DND-41 (cell line): ENCODE data around the gene PMCH.
"Not testable (repeated sequence)": the region's sequence is repeated elsewhere in the genome, so short reads cannot be mapped to it uniquely, and the experiment has no call there.

Experiments
- ATAC-seq: fragments of 200-7000 bp; cut with Tn5 transposase; 3 replicates; pipeline ENCODE4 v1.9.1; 2021; ENCODE audit warnings: low read depth; ENCODE audit not compliant: insufficient read depth
- DNase-seq: peaks from one replicate; pipeline ENCODE4 v3.0.0-alpha.2; 2020
- H2AFZ ChIP-seq: 2 replicates; pipeline ENCODE4 v1.6.0; 2012; ENCODE audit warnings: low read depth, low read length
- H3K27ac ChIP-seq: 2 replicates; pipeline ENCODE4 v1.5.1; 2012; ENCODE audit warnings: low read length, inconsistent platforms
- H3K27me3 ChIP-seq: fragments of 200-600 bp; sonication (generic); 2 replicates; pipeline ENCODE4 v1.6.0; 2012; ENCODE audit warnings: low read length, mild to moderate bottlenecking, inconsistent platforms; ENCODE audit not compliant: insufficient read depth, poor library complexity
- H3K36me3 ChIP-seq: 2 replicates; pipeline ENCODE4 v1.5.1; 2012; ENCODE audit warnings: low read length, inconsistent platforms; ENCODE audit not compliant: insufficient read depth
- H3K4me1 ChIP-seq: 2 replicates; pipeline ENCODE4 v1.5.1; 2012; ENCODE audit warnings: mild to moderate bottlenecking, low read length; ENCODE audit not compliant: insufficient read depth
- H3K4me2 ChIP-seq: 2 replicates; pipeline ENCODE4 v1.6.0; 2012; ENCODE audit warnings: mild to moderate bottlenecking, moderate library complexity, low read length, inconsistent platforms; ENCODE audit not compliant: insufficient read depth
- H3K4me3 ChIP-seq, 2 experiments: fragments of 200-600 bp in 1 of 2; shearing (Covaris generic) in 1 of 2; 2 replicates each; pipeline ENCODE4 v1.5.1; 2012 to 2016; ENCODE audit warnings: inconsistent platforms in 2 of 2, low read length in 2 of 2, mild to moderate bottlenecking in 2 of 2, low read depth in 1 of 2, moderate library complexity in 1 of 2
- H3K79me2 ChIP-seq: 2 replicates; pipeline ENCODE4 v1.6.0; 2012; ENCODE audit warnings: low read length, inconsistent platforms; ENCODE audit not compliant: insufficient read depth
- H3K9ac ChIP-seq: 2 replicates; pipeline ENCODE4 v1.6.0; 2012; ENCODE audit warnings: low read depth, mild to moderate bottlenecking, inconsistent platforms, low read length, moderate library complexity
- H3K9me3 ChIP-seq: 2 replicates; pipeline ENCODE4 v1.5.1; 2012; ENCODE audit warnings: low read length, moderate library complexity, mild to moderate bottlenecking, inconsistent platforms; ENCODE audit not compliant: insufficient read depth, severe bottlenecking
- H4K20me1 ChIP-seq: 2 replicates; pipeline ENCODE4 v1.6.0; 2012; ENCODE audit warnings: low read length; ENCODE audit not compliant: insufficient read depth
- CTCF ChIP-seq: IDR thresholded peaks from 2 replicates; pipeline ENCODE4 v1.5.1; 2012; ENCODE audit warnings: borderline replicate concordance, low read length, moderate library complexity, mild to moderate bottlenecking; ENCODE audit not compliant: poor library complexity, severe bottlenecking; ENCODE audit errors: extremely low read depth
- EZH2 ChIP-seq: IDR thresholded peaks from 3 replicates; pipeline ENCODE4 v1.6.1; 2012; ENCODE audit warnings: borderline replicate concordance, low read depth, mild to moderate bottlenecking, moderate library complexity, low read length, inconsistent platforms; ENCODE audit not compliant: severe bottlenecking

The PMCH gene

GRCh38 chr12:102197789-102198188, at the start of gene PMCH:
TSS of gene PMCH (minus strand) at chr12:102197833. CDS start at chr12:102197770, 63 bp downstream.
- no peaks in the 10 kb centered on the region for H4K20me1 ChIP-seq
- no peaks in the 10 kb centered on the region for H3K27me3 ChIP-seq
- no peak within 1 kb of the TSS for H3K9ac ChIP-seq
- no peaks in the 10 kb centered on the region for H3K79me2 ChIP-seq
- TF ChIP-seq EZH2 (no peak), CTCF (no peak)
- ATAC-seq (no peak), DNase-seq (no peak)
- H3K4me1 ChIP-seq, result no peaks in the 10 kb centered on the region
- no peak within 1 kb of the TSS for H3K27ac ChIP-seq
- peaks cover 12% of the 10 kb centered on the region; the same call in 1 of the 2 replicates for H3K36me3 ChIP-seq
- no peak within 1 kb of the TSS for H2AFZ ChIP-seq
- H3K4me2 ChIP-seq, result no peak within 1 kb of the TSS
- H3K4me3 ChIP-seq, result no peak within 1 kb of the TSS
- H3K9me3 ChIP-seq, result no peaks in the 10 kb centered on the region

GRCh38 chr12:102240859-102241258, 43.2 kb upstream of the PMCH start:
- not testable (repeated sequence) for H4K20me1 ChIP-seq, H3K4me1 ChIP-seq, H3K9ac ChIP-seq, H2AFZ ChIP-seq, H3K9me3 ChIP-seq, H3K27ac ChIP-seq, H3K36me3 ChIP-seq, ATAC-seq, H3K4me3 ChIP-seq, H3K4me2 ChIP-seq, H3K27me3 ChIP-seq, H3K79me2 ChIP-seq, DNase-seq

DNA sequence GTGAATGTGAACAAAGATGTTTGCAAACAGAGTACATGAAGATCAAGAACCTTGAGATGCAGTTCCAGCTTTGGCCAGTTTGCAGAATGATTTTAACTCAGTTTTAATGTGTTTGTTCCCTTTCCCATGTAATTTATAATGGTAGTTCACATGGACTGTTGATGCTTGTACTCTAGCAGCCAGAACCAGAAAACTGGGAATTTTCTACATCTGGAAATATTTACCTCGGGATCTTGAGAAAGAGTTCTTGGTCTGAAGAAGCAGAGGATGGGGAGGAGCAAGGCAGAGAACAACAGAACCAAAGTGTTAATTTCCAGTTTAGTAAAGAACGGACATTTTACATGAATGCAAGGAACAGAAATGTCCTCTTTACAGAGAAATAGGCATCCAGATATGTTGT, 37.0 kb upstream of the PMCH start:
- no peaks in the 10 kb centered on the region for H3K4me1 ChIP-seq
- H3K27me3 ChIP-seq, result no peaks in the 10 kb centered on the region
- H3K4me3 ChIP-seq, result no peak overlapping the region
- H3K4me2 ChIP-seq, result no peak overlapping the region
- no peak overlapping the region for H3K9ac ChIP-seq
- no peaks in the 10 kb centered on the region for H3K79me2 ChIP-seq
- H4K20me1 ChIP-seq, result no peaks in the 10 kb centered on the region
- H3K36me3 ChIP-seq, result no peaks in the 10 kb centered on the region
- H2AFZ ChIP-seq, result no peak overlapping the region
- no peak overlapping the region for H3K27ac ChIP-seq
- no peak for ATAC-seq
- TF ChIP-seq EZH2 (no peak), CTCF (no peak)
- no peaks in the 10 kb centered on the region for H3K9me3 ChIP-seq
- no peak for DNase-seq

GRCh38 chr12:102232446-102232845, 34.8 kb upstream of the PMCH start:
- Histone ChIP-seq H3K4me1 (no peaks in the 10 kb centered on the region), H3K9ac (no peak overlapping the region), H3K27ac (no peak overlapping the region), H4K20me1 (no peaks in the 10 kb centered on the region), H2AFZ (no peak overlapping the region), H3K9me3 (no peaks in the 10 kb centered on the region), H3K27me3 (no peaks in the 10 kb centered on the region), H3K36me3 (no peaks in the 10 kb centered on the region), H3K4me3 (no peak overlapping the region), H3K4me2 (no peak overlapping the region), H3K79me2 (no peaks in the 10 kb centered on the region)
- ATAC-seq (no peak), DNase-seq (no peak)
- no peak for TF ChIP-seq EZH2

- H3K27me3 ChIP-seq, result no peaks in the 10 kb centered on the region
- H4K20me1 ChIP-seq, result no peaks in the 10 kb centered on the region
- no peak overlapping the region for H3K9ac ChIP-seq
- H3K27ac ChIP-seq, result no peak overlapping the region
- H2AFZ ChIP-seq, result no peak overlapping the region
- no peak overlapping the region for H3K4me3 ChIP-seq
- no peaks in the 10 kb centered on the region for H3K9me3 ChIP-seq
- no peak for ATAC-seq
- no peaks in the 10 kb centered on the region for H3K4me1 ChIP-seq
- DNase-seq, result no peak
- H3K36me3 ChIP-seq, result no peaks in the 10 kb centered on the region
- H3K79me2 ChIP-seq, result no peaks in the 10 kb centered on the region
- TF ChIP-seq EZH2, result no peak
- no peak for TF ChIP-seq CTCF
- H3K4me2 ChIP-seq, result no peak overlapping the region
These were observed 34.4 kb upstream of the PMCH start for GRCh38 chr12:102232036-102232435.
